GM12878 (cell line): Measurements from ENCODE around the gene FKBP1B. TPM values are rescaled to one million over a fixed set of nuclear protein-coding genes. Genes with fewer than 3 reads are reported as not detected.

Experiments used
- ATAC-seq: fragments of 200-7000 bp; cut with Tn5 transposase; 3 replicates; pipeline ENCODE4 v1.9.1; 2020; ENCODE audit warnings: mild to moderate bottlenecking, moderate library complexity
- BruUV-seq: library from RNA; stranded (reverse); fragments of 400-500 nt; replicated peaks from 2 replicates; lab custom pipeline; 2021; lab: Mats Ljungman, UMichigan
- CTCF ChIA-PET: fragments of 300-600 bp; sonication (Branson Sonifier 250); formaldehyde crosslinking; extraction: SDS; loops from one replicate; lab custom pipeline; 2021; ENCODE audit warnings: inconsistent platforms; lab: Yijun Ruan, JAX
- POLR2A ChIA-PET: fragments of 350-600 bp; formaldehyde crosslinking; extraction: SDS; loops from one replicate; lab custom pipeline; 2021; ENCODE audit warnings: inconsistent platforms; lab: Charles Lee
- RAD21 ChIA-PET: fragments of 300-600 bp; sonication (Branson Sonifier 250); formaldehyde crosslinking; loops from one replicate; lab custom pipeline; 2023; ENCODE audit warnings: antibody characterized with exemption; ENCODE audit not compliant: unreplicated experiment; lab: Charles Lee
- SMC1A ChIA-PET: fragments of 300-600 bp; sonication (Branson Sonifier 250); formaldehyde crosslinking; loops from one replicate; lab custom pipeline; 2023; ENCODE audit not compliant: unreplicated experiment, uncharacterized antibody; lab: Charles Lee
- DNase-seq: peaks from one replicate; pipeline ENCODE4 v3.0.0-alpha.2; 2011; ENCODE audit warnings: low read depth, low spot score
- FAIRE-seq: peaks from 3 replicates; lab custom pipeline; 2011; peaks lifted over from hg19 to GRCh38; lab: Jason Lieb, UNC
- H2AFZ ChIP-seq: 2 replicates; pipeline ENCODE4 v1.6.0; 2011; ENCODE audit warnings: low read depth, low read length, control low read depth; ENCODE audit not compliant: control insufficient read depth
- H3K27ac ChIP-seq: 2 replicates; pipeline ENCODE4 v1.5.1; 2011; ENCODE audit warnings: control low read depth; ENCODE audit not compliant: control insufficient read depth, insufficient read depth
- H3K27me3 ChIP-seq, 2 experiments: replicated peaks in 1 of 2; 2 replicates each; pipeline versions ENCODE4 v1.6.0 to v1.6.1; 2011; ENCODE audit warnings: low read length in 1 of 2; ENCODE audit not compliant: control insufficient read depth in 2 of 2, insufficient read depth in 2 of 2
- H3K36me3 ChIP-seq, 2 experiments: 2 replicates each; pipeline ENCODE4 v1.5.1; 2011; ENCODE audit warnings: low read length in 1 of 2; ENCODE audit not compliant: control insufficient read depth in 2 of 2, insufficient read depth in 2 of 2
- H3K4me1 ChIP-seq: 2 replicates; pipeline ENCODE4 v1.6.1; 2011; ENCODE audit warnings: mild to moderate bottlenecking, low read length, moderate library complexity, mixed read lengths; ENCODE audit not compliant: control insufficient read depth, insufficient read depth
- H3K4me2 ChIP-seq: 2 replicates; pipeline ENCODE4 v1.6.0; 2011; ENCODE audit warnings: control low read depth; ENCODE audit not compliant: control insufficient read depth, insufficient read depth
- H3K4me3 ChIP-seq: fragments of 200-600 bp; sonication (generic); 2 replicates; pipeline ENCODE4 v1.5.1; 2016
- H3K79me2 ChIP-seq: 2 replicates; pipeline ENCODE4 v1.6.0; 2011; ENCODE audit warnings: low read length; ENCODE audit not compliant: control insufficient read depth, insufficient read depth
- H3K9ac ChIP-seq: 2 replicates; pipeline ENCODE4 v1.8.0; 2011; ENCODE audit warnings: low read length, control low read depth, mixed read lengths; ENCODE audit not compliant: control insufficient read depth, insufficient read depth
- H3K9me3 ChIP-seq: replicated peaks from 3 replicates; pipeline ENCODE4 v1.5.1; 2011; ENCODE audit warnings: mild to moderate bottlenecking, low read length; ENCODE audit not compliant: control insufficient read depth, insufficient read depth
- H4K20me1 ChIP-seq: 2 replicates; pipeline ENCODE4 v1.6.0; 2011; ENCODE audit not compliant: control insufficient read depth, insufficient read depth
- ASH2L ChIP-seq: fragments of 300-600, 200-600 bp; sonication (generic); IDR thresholded peaks from 2 replicates; pipeline ENCODE4 v1.6.1; 2017; ENCODE audit warnings: low read depth, mild to moderate bottlenecking, borderline replicate concordance
- FOS ChIP-seq: IDR thresholded peaks from 3 replicates; pipeline ENCODE4 v1.6.1; 2011; ENCODE audit warnings: borderline replicate concordance; ENCODE audit not compliant: insufficient read length; ENCODE audit errors: extremely low read depth
- GATAD2B ChIP-seq: fragments of 450-650 bp; conservative IDR thresholded peaks from 2 replicates; pipeline ENCODE4 v1.6.1; 2017; ENCODE audit warnings: low read depth, mild to moderate bottlenecking, moderate library complexity
- HDAC6 ChIP-seq: fragments of 200-600 bp; sonication (generic); IDR thresholded peaks from one replicate; pipeline ENCODE4 v1.8.0; 2017; ENCODE audit warnings: antibody characterized with exemption; ENCODE audit not compliant: unreplicated experiment
- HDGF ChIP-seq: fragments of 450-650 bp; IDR thresholded peaks from 2 replicates; pipeline ENCODE4 v1.6.1; 2016; ENCODE audit warnings: antibody characterized with exemption
- KAT2A ChIP-seq: conservative IDR thresholded peaks from 2 replicates; pipeline ENCODE4 v1.6.1; 2011; ENCODE audit warnings: low read depth, low read length; ENCODE audit not compliant: control insufficient read depth
- NFXL1 ChIP-seq: fragments of 450-650 bp; IDR thresholded peaks from 2 replicates; pipeline ENCODE4 v1.6.1; 2017; ENCODE audit warnings: antibody characterized with exemption, mild to moderate bottlenecking, borderline replicate concordance
- POLR2AphosphoS2 ChIP-seq: IDR thresholded peaks from 2 replicates; pipeline ENCODE4 v1.6.1; 2011; ENCODE audit warnings: low read depth, mild to moderate bottlenecking, low read length, improper control_type of control experiment, moderate library complexity
- WGBS: methylation state at CpG from one replicate; pipeline ENCODE4 v1.1.6; 2016; ENCODE audit warnings: low lambda C conversion rate; ENCODE audit not compliant: insufficient replicate concordance, insufficient coverage; ENCODE audit errors: missing lambda C conversion rate; 5-methylcytosine and 5-hydroxymethylcytosine counted together
- in situ Hi-C: fragments of 300-500 bp; cut with MboI; formaldehyde crosslinking; loops from 9 replicates; pipeline ENCODE4 v1.14.3; 2018; ENCODE audit warnings: mixed read lengths
- intact Hi-C: fragments of 100-400 bp; cut with micrococcal nuclease; formaldehyde crosslinking; loops from one replicate; pipeline ENCODE4 v1.14.2; 2022; ENCODE audit not compliant: unreplicated experiment
- polyA plus RNA-seq, 11 experiments: library from polyadenylated mRNA; depleted of rRNA in 4 of 11; unstranded in 6 of 11; stranded (reverse) in 5 of 11; fragments of >200 nt; fragmentation: Nextera tagmentation in 4 of 11; fragmentation: Illumina TruSeq in 1 of 11; extraction: Ambion mirVana in 4 of 11; extraction: Trizol in 1 of 11; gene quantifications; 1 replicate in 1 of 11; 2 replicates in 10 of 11; pipeline versions ENCODE4 v1.2.1 to v1.2.3, GENCODE V29; 2011 to 2016; ENCODE audit warnings: inconsistent platforms in 2 of 11, missing spikeins in 2 of 11, low read depth in 1 of 11
- total RNA-seq, 4 experiments: library from RNA; depleted of rRNA in 3 of 4; stranded (reverse); fragments of >200 nt in 3 of 4; fragmentation: Illumina TruSeq in 1 of 4; extraction: Trizol in 1 of 4; gene quantifications; 2 replicates each; pipeline versions ENCODE4 v1.2.1 to v1.2.3, GENCODE V29; 2013 to 2021
- TF ChIP-seq, protein P1 (sequence below): fragments of 450-650 bp; IDR thresholded peaks from 2 replicates; pipeline ENCODE4 v1.6.1; 2016; ENCODE audit warnings: mild to moderate bottlenecking
- TF ChIP-seq, protein P2 (sequence below): IDR thresholded peaks from 2 replicates; pipeline ENCODE4 v1.6.1; 2012; ENCODE audit warnings: low read depth, low read length, improper control_type of control experiment

FKBP1B gene
- total and polyA plus RNA-seq, 10 of the 15 experiments (the other 5 are each of a cell fraction or from before 2014, with no cell fraction given), result 0.18 to 0.53 (median 0.24) TPM

GRCh38 chr2:24011250-24012104 lies 38.1 kb upstream of the FKBP1B start:
- 51% methylated on average over 7 of the region's 7 CpGs for WGBS
- TF ChIP-seq NFXL1, result no peak
- no peak for TF ChIP-seq ASH2L
- TF ChIP-seq KAT2A, result no peak
- TF ChIP-seq, protein P1, sequence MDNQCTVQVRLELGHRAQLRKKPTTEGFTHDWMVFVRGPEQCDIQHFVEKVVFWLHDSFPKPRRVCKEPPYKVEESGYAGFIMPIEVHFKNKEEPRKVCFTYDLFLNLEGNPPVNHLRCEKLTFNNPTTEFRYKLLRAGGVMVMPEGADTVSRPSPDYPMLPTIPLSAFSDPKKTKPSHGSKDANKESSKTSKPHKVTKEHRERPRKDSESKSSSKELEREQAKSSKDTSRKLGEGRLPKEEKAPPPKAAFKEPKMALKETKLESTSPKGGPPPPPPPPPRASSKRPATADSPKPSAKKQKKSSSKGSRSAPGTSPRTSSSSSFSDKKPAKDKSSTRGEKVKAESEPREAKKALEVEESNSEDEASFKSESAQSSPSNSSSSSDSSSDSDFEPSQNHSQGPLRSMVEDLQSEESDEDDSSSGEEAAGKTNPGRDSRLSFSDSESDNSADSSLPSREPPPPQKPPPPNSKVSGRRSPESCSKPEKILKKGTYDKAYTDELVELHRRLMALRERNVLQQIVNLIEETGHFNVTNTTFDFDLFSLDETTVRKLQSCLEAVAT, result no peak
- no peak for TF ChIP-seq FOS
- TF ChIP-seq HDGF, result no peak
- TF ChIP-seq POLR2AphosphoS2, result no peak
- TF ChIP-seq, protein P2, sequence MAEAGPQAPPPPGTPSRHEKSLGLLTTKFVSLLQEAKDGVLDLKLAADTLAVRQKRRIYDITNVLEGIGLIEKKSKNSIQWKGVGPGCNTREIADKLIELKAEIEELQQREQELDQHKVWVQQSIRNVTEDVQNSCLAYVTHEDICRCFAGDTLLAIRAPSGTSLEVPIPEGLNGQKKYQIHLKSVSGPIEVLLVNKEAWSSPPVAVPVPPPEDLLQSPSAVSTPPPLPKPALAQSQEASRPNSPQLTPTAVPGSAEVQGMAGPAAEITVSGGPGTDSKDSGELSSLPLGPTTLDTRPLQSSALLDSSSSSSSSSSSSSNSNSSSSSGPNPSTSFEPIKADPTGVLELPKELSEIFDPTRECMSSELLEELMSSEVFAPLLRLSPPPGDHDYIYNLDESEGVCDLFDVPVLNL, result no peak
- no peak for TF ChIP-seq HDAC6
- no peak for TF ChIP-seq GATAD2B
- BruUV-seq, result no TSS peak

More at GRCh38 chr2:24011250-24012104, 38.1 kb upstream of the FKBP1B start:
- no peaks in the 10 kb centered on the region for H3K4me1 ChIP-seq
- H3K27ac ChIP-seq, result no peak overlapping the region
- H3K9me3 ChIP-seq, result no peaks in the 10 kb centered on the region
- H3K79me2 ChIP-seq, result no peaks in the 10 kb centered on the region
- FAIRE-seq, result no peak
- H3K4me2 ChIP-seq, result no peak overlapping the region
- ChIA-PET POLR2A (no interaction called here), SMC1A (no interaction called here), RAD21 (no interaction called here), CTCF (interaction anchor here (1.3 kb wide), 1 partner anchor 73 kb away, joined by 3 read pairs; the partner anchor contains the start of gene TP53I3)
- H3K9ac ChIP-seq, result no peak overlapping the region
- no peak overlapping the region for H3K4me3 ChIP-seq
- H4K20me1 ChIP-seq, result no peaks in the 10 kb centered on the region
- no peak for ATAC-seq
- intact Hi-C loops (no loop called here), in situ Hi-C loops (no loop called here)
- no peaks in the 10 kb centered on the region for H3K36me3 ChIP-seq
- DNase-seq, result no peak
- H2AFZ ChIP-seq, result no peak overlapping the region
- H3K27me3 ChIP-seq, result peaks cover 3 to 16% of the 10 kb centered on the region in 2 experiments
